ENCODE data around the gene GPR45.

DNA sequence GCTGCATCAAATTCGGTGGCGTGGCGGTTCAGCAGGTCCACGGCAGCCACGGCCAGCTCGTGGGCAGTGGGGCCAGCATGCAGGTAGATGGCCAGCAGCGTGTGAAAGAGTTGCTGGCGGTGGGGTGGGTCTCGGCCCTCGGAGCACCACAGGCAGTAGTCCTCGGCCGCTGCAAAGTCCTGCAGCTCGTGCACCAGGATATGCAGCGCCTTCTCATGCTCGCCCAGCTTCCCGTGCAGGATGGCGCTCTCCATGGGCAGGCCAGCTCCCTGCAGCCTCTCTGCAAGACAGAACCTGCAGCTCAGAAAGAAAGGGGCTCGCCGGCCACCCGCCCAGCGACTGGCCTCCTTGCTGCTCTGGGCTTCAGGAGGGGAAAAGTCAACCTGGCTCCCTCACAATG, 27.9 kb downstream of the GPR45 start:
- TF ChIP-seq, protein P1, sequence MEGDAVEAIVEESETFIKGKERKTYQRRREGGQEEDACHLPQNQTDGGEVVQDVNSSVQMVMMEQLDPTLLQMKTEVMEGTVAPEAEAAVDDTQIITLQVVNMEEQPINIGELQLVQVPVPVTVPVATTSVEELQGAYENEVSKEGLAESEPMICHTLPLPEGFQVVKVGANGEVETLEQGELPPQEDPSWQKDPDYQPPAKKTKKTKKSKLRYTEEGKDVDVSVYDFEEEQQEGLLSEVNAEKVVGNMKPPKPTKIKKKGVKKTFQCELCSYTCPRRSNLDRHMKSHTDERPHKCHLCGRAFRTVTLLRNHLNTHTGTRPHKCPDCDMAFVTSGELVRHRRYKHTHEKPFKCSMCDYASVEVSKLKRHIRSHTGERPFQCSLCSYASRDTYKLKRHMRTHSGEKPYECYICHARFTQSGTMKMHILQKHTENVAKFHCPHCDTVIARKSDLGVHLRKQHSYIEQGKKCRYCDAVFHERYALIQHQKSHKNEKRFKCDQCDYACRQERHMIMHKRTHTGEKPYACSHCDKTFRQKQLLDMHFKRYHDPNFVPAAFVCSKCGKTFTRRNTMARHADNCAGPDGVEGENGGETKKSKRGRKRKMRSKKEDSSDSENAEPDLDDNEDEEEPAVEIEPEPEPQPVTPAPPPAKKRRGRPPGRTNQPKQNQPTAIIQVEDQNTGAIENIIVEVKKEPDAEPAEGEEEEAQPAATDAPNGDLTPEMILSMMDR (IDR thresholded peaks at IDR 0.05): no peak
- TF ChIP-seq POLR2A (IDR thresholded peaks at IDR 0.05): no peak

Measured in tibial nerve (tissue), 3 donors.